GM18870 (cell line): ENCODE measurements around the gene OSR1.
A peak's percentile ranks its signal among the peaks of the same experiment; 100 is the strongest.

Source experiments
- ATAC-seq: cut with Tn5 transposase; IDR thresholded peaks from one replicate; pipeline ENCODE4 v1.9.1; 2021; ENCODE audit warnings: moderate library complexity; ENCODE audit not compliant: unreplicated experiment

Gene OSR1

GRCh38 chr2:19359456-19359855 lies 1.0 kb upstream of the OSR1 start:
- no peak for ATAC-seq

DNA sequence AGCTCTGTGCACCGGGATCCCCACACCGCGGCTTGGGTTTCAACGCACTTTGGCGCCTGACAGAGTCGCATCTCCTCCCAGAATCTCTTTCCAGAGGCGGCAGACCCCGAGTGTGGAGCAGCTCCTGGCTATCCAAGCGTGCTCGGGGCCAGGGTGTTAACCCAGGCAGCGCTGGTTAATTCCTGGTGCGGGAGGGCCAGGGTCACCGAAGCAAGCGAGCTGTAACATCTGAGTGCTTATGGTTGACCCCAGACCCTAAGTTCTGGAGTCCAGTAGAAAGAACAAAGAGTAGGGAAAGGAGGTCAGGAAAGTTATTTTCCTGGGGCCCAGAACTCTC lies 566 bp upstream of the OSR1 start:
- ATAC-seq: no peak

- ATAC-seq: no peak
These were observed 801 bp downstream of the OSR1 start for GRCh38 chr2:19357402-19358241.

- ATAC-seq: no peak
These were observed 1.6 kb downstream of the OSR1 start for GRCh38 chr2:19356545-19357401.

- ATAC-seq: no peak
These were observed 2.4 kb downstream of the OSR1 start for GRCh38 chr2:19355931-19356544.

DNA sequence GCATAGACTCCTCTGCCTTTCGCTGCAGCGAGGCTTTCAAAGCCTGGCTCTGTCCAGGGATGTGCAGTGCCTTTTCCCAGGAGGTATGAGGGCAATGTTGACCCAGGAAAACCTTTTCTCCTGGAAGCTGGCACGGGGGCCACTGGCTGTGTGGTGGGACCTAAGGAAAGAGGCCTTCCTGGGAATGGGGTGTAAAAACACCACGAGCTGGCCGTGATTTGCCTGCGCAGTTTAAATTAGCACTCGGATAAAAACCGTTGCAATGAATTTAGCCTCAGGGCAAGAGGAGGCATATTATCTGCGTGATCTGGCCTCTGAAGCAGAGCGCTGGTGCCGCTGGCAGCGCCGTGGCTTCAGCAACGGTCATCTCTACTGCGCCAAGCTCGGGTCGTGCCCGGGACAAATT lies 3.0 kb downstream of the OSR1 start:
- ATAC-seq: no peak

- ATAC-seq: no peak
These were observed 3.4 kb downstream of the OSR1 start for GRCh38 chr2:19355014-19355405.

- ATAC-seq: no peak
These were observed 4.7 kb downstream of the OSR1 start for GRCh38 chr2:19353721-19354050.

DNA sequence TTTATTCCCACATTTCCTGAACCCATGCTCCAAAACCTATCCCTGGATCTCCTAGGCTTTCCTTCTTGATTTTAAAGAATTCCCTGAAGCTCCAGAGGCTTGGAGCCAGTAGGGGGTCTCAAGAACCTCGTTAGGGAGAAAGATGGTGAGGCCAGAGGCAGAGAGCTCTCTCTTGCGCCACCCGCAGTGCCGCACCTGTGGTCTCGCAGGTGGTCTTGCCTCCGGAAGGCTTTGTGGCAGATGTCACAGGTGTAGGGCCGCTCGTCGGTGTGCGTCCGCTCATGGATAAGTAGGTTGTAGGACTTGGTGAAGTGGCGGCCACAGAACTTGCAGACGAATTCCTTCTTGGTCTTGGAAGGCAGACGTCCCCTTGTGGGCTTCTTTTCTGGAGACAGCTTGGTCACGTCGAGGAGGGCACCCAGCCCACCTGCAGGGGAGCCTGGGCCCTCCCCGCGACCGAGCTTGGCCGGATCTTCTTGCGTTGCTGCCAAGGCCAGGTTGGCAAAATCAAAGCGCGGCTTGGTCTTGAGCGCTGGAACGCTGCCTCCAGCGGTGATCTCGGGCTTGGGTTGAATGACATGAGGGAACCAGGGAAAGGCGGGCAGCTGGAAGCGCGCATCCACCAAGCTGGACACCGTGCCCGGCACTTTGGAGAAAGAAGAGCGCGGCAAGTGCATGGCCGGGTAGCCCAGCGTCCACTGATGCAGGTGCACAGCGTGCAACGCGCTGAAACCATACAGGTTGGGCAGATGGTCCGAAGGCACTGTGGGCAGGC lies 5.3 kb downstream of the OSR1 start:
- no peak for ATAC-seq

- no peak for ATAC-seq
These were observed 6.3 kb downstream of the OSR1 start for GRCh38 chr2:19351899-19352697.

- ATAC-seq: no peak
These were observed 6.9 kb downstream of the OSR1 start for GRCh38 chr2:19351499-19351898.

- no peak for ATAC-seq
These were observed 7.6 kb downstream of the OSR1 start for GRCh38 chr2:19350678-19351401.

DNA sequence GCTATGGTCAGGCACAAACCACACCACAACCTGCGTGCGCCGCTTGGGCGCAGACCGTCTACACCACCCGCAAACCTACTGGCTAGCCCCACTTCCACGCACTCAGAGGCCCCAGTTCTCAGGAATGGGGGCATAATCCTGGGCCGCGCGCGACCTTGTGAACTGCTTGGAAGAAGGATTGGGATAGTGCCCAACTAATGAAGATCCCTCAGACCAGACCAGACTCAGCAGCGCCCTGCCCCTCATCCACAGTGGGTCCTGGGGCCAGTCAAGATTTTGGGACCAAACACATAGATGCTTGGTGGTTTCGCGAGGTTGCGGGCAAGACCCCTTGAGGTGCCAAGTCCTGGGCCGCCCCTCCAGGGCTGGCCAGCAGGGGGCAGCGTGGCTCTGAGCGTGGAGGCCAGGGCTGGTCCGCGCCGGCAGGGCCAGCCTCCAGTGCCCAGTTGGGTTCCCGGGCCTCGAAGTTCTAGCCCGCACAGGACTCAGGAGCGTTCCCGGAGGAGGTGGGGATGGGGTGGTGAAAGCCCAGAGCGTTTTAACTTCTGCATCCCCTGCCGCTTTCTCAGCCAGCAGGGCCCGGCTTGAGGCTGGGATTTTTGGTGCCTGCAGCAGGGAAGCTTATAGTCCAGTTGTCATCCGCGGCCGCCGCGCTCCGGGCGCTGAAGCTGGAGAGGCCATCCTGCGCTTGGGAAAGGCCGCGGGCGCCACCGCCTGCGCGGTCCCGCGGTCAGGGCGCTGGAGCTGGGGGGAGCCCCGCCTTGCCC lies 8.3 kb downstream of the OSR1 start:
- no peak for ATAC-seq

DNA sequence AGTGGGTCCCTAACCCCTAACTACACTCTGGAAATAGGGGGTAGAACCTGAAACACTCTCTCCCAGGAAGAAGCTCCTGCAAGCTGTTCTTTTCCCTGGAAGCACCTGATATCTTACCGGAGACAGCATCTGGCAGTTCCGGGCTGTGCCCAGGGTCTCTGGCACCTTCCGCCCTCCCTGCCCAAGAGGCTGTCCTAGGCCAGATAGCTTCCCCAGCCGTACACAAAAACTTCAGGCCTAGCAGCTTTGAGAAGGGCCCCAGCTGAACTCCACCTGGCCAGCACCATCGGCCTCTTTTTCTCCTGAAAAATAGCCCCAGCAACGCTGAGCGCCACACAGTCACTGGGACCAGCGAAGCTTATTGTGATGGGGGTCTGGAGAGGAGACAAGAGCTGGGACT lies 9.7 kb downstream of the OSR1 start:
- no peak for ATAC-seq

GRCh38 chr2:19347619-19348562 lies 10.5 kb downstream of the OSR1 start:
- ATAC-seq: peak; percentile 90

- peak; percentile 9 for ATAC-seq
These were observed 11.3 kb downstream of the OSR1 start for GRCh38 chr2:19346983-19347618.

DNA sequence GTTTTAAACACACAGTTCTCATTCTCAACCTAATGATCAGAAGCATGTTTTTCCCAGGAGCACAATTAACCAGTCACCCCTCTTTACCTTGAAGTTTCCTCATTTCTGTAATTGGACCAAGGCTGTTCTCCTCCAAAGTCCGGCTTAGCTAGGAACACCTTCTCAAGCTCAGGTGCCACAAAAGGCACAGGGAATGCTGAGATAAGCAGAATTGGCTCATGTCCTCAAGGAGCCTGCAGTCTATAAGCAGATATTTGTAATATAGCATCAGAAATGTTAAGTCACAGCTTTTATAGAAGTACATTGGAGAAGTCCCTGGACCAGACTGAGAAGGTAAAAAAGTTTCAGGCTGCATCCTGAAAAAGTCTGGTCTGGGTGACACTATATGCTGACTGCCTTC lies 20.7 kb downstream of the OSR1 start:
- no peak for ATAC-seq
